ENCODE measurements around the gene TRAF4.

Gene TRAF4

DNA sequence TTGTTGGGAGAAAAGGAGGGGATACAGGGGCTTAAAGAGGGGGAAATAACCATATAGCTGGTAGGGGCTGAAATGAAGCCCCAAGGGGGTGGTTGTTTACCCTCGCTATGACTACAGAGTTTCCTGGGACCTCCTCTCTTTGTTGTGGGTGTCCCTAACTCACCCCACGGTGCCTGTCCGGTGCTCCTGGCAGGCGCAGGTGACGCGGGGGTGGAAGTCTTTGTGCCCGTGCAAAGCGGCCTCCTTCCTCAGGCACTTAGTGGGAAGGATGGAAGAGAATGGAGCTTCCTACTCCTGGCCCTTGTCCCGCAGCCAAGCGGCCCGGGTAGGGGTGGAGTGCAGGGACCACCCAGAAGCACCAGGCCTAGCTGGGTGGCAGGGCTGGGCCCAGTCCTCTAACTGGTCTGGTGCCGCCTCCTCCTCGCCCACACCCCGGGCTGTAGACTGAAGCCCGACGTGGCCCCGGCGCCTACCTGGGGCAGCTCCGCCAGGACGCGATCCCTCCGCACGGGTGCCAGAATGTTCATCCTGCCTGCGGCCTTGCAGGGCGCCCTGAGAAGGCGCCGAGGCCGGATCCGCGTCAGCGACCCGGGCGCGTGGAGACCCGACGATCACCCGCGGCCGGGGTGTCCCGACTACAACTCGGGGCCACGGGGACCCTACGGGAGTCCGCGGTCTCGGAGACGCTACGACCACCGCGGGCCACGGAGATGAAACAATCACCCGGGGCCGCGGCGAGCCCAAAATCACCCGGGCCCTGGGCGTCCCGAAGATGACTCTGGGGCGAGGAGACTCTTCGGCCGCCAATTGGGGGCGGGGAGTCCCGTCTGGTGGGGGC lies 26.9 kb upstream of the TRAF4 start:
- TF ChIP-seq ZC3H10 (CRISPR knock-in tag; IDR thresholded peaks at IDR 0.05) (no peak), OSR1 (CRISPR knock-in tag; IDR thresholded peaks at IDR 0.05) (no peak), ARNTL (CRISPR knock-in tag; IDR thresholded peaks at IDR 0.05; ENCODE audit: borderline replicate concordance, low read depth) (no peak), SNAI2 (CRISPR knock-in tag; IDR thresholded peaks at IDR 0.05) (no peak), ZNF8 (CRISPR knock-in tag; IDR thresholded peaks at IDR 0.05) (no peak), ZFP30 (CRISPR knock-in tag; IDR thresholded peaks at IDR 0.05) (no peak), CSDC2 (CRISPR knock-in tag; IDR thresholded peaks at IDR 0.05) (no peak), ESRRG (CRISPR knock-in tag; IDR thresholded peaks at IDR 0.05) (no peak)
- TF ChIP-seq, protein P1, sequence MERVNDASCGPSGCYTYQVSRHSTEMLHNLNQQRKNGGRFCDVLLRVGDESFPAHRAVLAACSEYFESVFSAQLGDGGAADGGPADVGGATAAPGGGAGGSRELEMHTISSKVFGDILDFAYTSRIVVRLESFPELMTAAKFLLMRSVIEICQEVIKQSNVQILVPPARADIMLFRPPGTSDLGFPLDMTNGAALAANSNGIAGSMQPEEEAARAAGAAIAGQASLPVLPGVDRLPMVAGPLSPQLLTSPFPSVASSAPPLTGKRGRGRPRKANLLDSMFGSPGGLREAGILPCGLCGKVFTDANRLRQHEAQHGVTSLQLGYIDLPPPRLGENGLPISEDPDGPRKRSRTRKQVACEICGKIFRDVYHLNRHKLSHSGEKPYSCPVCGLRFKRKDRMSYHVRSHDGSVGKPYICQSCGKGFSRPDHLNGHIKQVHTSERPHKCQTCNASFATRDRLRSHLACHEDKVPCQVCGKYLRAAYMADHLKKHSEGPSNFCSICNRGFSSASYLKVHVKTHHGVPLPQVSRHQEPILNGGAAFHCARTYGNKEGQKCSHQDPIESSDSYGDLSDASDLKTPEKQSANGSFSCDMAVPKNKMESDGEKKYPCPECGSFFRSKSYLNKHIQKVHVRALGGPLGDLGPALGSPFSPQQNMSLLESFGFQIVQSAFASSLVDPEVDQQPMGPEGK (CRISPR knock-in tag; IDR thresholded peaks at IDR 0.05; ENCODE audit: borderline replicate concordance), result no peak
- ATAC-seq, result no peak

GRCh38 chr17:28717578-28718332 lies 26.1 kb upstream of the TRAF4 start, which contains the start of gene RAB34:
Gene RAB34, minus strand, starts transcription at chr17:28717868. Its CDS starts 602 bp downstream, at chr17:28717266.
- no peak for TF ChIP-seq ISL1 (CRISPR knock-in tag; IDR thresholded peaks at IDR 0.05)
- no peak for TF ChIP-seq TCF4 (CRISPR knock-in tag; IDR thresholded peaks at IDR 0.05; ENCODE audit: borderline replicate concordance)
- no peak for TF ChIP-seq ZC3H10 (CRISPR knock-in tag; IDR thresholded peaks at IDR 0.05)
- no peak for TF ChIP-seq RARB (CRISPR knock-in tag; IDR thresholded peaks at IDR 0.05)
- TF ChIP-seq CSDC2 (CRISPR knock-in tag; IDR thresholded peaks at IDR 0.05), result no peak
- no peak for TF ChIP-seq ZNF70 (CRISPR knock-in tag; IDR thresholded peaks at IDR 0.05)
- no peak for TF ChIP-seq ARNTL (CRISPR knock-in tag; IDR thresholded peaks at IDR 0.05; ENCODE audit: borderline replicate concordance, low read depth)
- TF ChIP-seq ZFP30 (CRISPR knock-in tag; IDR thresholded peaks at IDR 0.05), result no peak
- no peak for TF ChIP-seq ESRRG (CRISPR knock-in tag; IDR thresholded peaks at IDR 0.05)
- no peak for ATAC-seq

- TF ChIP-seq PPARA (CRISPR knock-in tag; IDR thresholded peaks at IDR 0.05; ENCODE audit: borderline replicate concordance), result no peak
- TF ChIP-seq, protein P2, sequence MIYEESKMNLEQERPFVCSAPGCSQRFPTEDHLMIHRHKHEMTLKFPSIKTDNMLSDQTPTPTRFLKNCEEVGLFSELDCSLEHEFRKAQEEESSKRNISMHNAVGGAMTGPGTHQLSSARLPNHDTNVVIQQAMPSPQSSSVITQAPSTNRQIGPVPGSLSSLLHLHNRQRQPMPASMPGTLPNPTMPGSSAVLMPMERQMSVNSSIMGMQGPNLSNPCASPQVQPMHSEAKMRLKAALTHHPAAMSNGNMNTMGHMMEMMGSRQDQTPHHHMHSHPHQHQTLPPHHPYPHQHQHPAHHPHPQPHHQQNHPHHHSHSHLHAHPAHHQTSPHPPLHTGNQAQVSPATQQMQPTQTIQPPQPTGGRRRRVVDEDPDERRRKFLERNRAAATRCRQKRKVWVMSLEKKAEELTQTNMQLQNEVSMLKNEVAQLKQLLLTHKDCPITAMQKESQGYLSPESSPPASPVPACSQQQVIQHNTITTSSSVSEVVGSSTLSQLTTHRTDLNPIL (CRISPR knock-in tag; IDR thresholded peaks at IDR 0.05; ENCODE audit: low read depth), result no peak
- TF ChIP-seq ZNF565 (CRISPR knock-in tag; conservative IDR thresholded peaks at IDR 0.05; ENCODE audit: low read depth), result no peak
- no peak for TF ChIP-seq ZC3H10 (CRISPR knock-in tag; IDR thresholded peaks at IDR 0.05)
- no peak for TF ChIP-seq TCF4 (CRISPR knock-in tag; IDR thresholded peaks at IDR 0.05; ENCODE audit: borderline replicate concordance)
- no peak for TF ChIP-seq BACH2 (CRISPR knock-in tag; IDR thresholded peaks at IDR 0.05; ENCODE audit: borderline replicate concordance)
- TF ChIP-seq ISL1 (CRISPR knock-in tag; IDR thresholded peaks at IDR 0.05), result no peak
- no peak for TF ChIP-seq ZNF8 (CRISPR knock-in tag; IDR thresholded peaks at IDR 0.05)
- no peak for ATAC-seq
Measured at GRCh38 chr17:28718333-28719020, 25.3 kb upstream of the TRAF4 start.

- TF ChIP-seq GLIS3 (CRISPR knock-in tag; IDR thresholded peaks at IDR 0.05) (no peak), POU6F1 (CRISPR knock-in tag; IDR thresholded peaks at IDR 0.05; ENCODE audit: borderline replicate concordance, low read depth) (no peak), ZNF70 (CRISPR knock-in tag; IDR thresholded peaks at IDR 0.05) (no peak)
- ATAC-seq, result no peak
Measured at GRCh38 chr17:28719021-28719433, 24.8 kb upstream of the TRAF4 start.
